Measurements from ENCODE around the gene RLN1.
"Not testable (repeated sequence)": the region's sequence is repeated elsewhere in the genome, so short reads cannot be mapped to it uniquely, and the experiment has no call there.

The RLN1 gene

DNA sequence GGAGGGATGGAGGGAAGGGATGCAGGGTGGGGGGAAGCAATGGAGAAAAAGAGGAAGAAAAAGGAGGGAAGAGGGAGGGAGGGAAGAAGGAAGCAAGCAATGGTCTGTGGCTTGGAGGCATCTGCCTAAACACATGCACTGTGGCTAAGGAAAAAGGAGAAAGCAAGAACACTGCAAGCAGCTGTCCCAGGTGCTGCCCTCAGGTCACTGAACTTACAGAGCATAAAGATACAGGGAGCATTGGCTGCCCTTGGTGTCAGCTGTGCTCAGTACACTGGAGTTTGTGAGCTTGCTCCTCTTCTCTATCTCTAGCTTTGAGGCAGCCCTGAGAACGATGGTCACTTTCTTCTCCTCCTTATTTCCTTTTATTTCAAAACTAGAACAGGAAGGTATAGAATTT lies 18.1 kb downstream of the RLN1 start:
- not testable (repeated sequence) for H3K27ac ChIP-seq (ENCODE audit: low read depth in 2 of 2, low read length in 2 of 2); H3K4me3 ChIP-seq (ENCODE audit: low read length in 2 of 2); H3K27me3 ChIP-seq (ENCODE audit: control insufficient read depth in 2 of 2, insufficient read depth in 2 of 2, low read length in 2 of 2); H3K9ac ChIP-seq (ENCODE audit: low read depth in 1 of 2, low read length in 2 of 2); H3K4me1 ChIP-seq (ENCODE audit: control insufficient read depth in 2 of 2, insufficient read depth in 2 of 2, low read length in 2 of 2); H3K9me3 ChIP-seq (ENCODE audit: control insufficient read depth in 2 of 2, low read length in 2 of 2); H3K36me3 ChIP-seq (ENCODE audit: control insufficient read depth in 2 of 2, insufficient read depth in 2 of 2, low read length in 2 of 2)

DNA sequence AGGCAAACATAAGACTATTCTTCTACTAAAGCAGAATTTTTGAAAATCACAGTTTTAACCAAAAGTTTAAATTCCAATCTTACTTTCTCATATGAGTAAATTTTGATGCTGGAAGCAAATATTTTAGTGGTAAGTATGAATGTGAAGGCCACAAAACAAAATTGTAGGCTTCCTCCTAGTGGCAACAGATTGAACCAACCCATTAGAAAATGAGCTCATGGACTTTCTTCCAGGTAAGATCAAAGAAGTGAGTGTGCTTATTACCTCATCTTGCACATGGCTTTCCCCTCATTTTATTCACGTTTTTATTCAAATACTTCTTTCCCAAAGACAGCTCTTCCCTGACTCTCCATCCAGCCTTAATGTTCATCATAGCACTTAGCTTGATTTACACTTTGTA lies 18.6 kb downstream of the RLN1 start:
- H3K27ac ChIP-seq (ENCODE audit: low read depth in 2 of 2, low read length in 2 of 2), result no peak overlapping the region
- no peaks in the 10 kb centered on the region for H3K27me3 ChIP-seq (ENCODE audit: control insufficient read depth in 2 of 2, insufficient read depth in 2 of 2, low read length in 2 of 2)
- H3K36me3 ChIP-seq (ENCODE audit: control insufficient read depth in 2 of 2, insufficient read depth in 2 of 2, low read length in 2 of 2), result no peaks in the 10 kb centered on the region
- peaks cover 0 to under 1% of the 10 kb centered on the region in 2 donors for H3K9me3 ChIP-seq (ENCODE audit: control insufficient read depth in 2 of 2, low read length in 2 of 2)
- H3K4me1 ChIP-seq (ENCODE audit: control insufficient read depth in 2 of 2, insufficient read depth in 2 of 2, low read length in 2 of 2), result no peaks in the 10 kb centered on the region
- no peak overlapping the region for H3K9ac ChIP-seq (ENCODE audit: low read depth in 1 of 2, low read length in 2 of 2)
- no peak overlapping the region for H3K4me3 ChIP-seq (ENCODE audit: low read length in 2 of 2)

DNA sequence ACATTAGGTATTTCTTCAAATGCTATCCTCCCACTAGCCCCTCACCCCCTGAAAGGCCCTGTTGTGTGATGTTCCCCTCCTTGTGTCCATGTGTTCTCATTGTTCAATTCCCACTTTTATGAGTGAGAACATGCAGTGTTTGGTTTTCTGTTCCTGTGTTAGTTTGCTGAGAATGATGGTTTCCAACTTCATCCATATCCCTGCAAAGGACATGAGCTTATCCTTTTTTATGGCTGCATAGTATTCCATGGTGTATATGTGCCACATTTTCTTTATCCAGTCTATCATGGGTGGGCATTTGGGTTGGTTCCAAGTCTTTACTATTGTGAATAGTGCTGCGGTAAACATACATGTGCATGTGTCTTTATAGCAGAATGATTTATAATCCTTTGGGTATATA lies 23.3 kb downstream of the RLN1 start:
- H3K9ac ChIP-seq (ENCODE audit: low read depth in 1 of 2, low read length in 2 of 2); H3K36me3 ChIP-seq (ENCODE audit: control insufficient read depth in 2 of 2, insufficient read depth in 2 of 2, low read length in 2 of 2); H3K9me3 ChIP-seq (ENCODE audit: control insufficient read depth in 2 of 2, low read length in 2 of 2); H3K4me1 ChIP-seq (ENCODE audit: control insufficient read depth in 2 of 2, insufficient read depth in 2 of 2, low read length in 2 of 2); H3K4me3 ChIP-seq (ENCODE audit: low read length in 2 of 2); H3K27me3 ChIP-seq (ENCODE audit: control insufficient read depth in 2 of 2, insufficient read depth in 2 of 2, low read length in 2 of 2); H3K27ac ChIP-seq (ENCODE audit: low read depth in 2 of 2, low read length in 2 of 2): not testable (repeated sequence)

DNA sequence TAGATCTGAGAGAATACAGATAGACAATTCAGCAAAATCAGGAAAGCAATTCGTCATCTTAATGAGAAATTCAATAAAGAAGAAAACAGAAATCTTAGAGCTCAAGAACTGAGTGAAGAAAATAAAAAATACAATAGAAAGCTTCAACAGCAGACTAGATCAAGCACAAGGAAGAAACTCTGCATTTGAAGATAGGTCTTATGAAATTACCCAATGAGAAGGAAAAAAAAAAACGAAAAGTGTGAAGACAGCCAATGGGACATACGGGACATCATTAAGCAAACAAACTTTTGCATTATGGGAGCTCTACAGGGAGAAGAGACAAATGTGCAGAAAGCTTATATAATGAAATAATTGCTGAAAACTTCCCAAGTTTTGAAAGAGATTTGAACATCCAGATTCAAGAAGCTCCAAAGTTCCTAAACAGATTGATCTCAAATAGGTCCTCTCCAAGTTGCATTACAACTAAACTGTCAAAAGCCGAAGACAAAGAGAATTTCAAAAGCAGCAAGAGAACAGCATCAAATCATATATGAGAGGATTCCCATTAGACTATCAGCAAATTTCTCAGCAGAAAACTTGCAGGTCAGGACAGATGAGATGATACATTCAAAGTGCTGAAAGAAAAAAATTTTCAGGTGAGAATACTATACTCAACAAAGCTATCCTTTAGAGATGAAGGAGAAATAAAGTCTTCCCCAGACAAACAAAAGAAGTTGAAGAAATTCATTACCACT lies 24.3 kb downstream of the RLN1 start:
- Histone ChIP-seq H3K36me3 (ENCODE audit: control insufficient read depth in 2 of 2, insufficient read depth in 2 of 2, low read length in 2 of 2) (no peaks in the 10 kb centered on the region), H3K9me3 (ENCODE audit: control insufficient read depth in 2 of 2, low read length in 2 of 2) (peaks cover 0 to 5% of the 10 kb centered on the region in 2 donors), H3K4me3 (ENCODE audit: low read length in 2 of 2) (no peak overlapping the region), H3K9ac (ENCODE audit: low read depth in 1 of 2, low read length in 2 of 2) (no peak overlapping the region), H3K4me1 (ENCODE audit: control insufficient read depth in 2 of 2, insufficient read depth in 2 of 2, low read length in 2 of 2) (no peaks in the 10 kb centered on the region), H3K27me3 (ENCODE audit: control insufficient read depth in 2 of 2, insufficient read depth in 2 of 2, low read length in 2 of 2) (no peaks in the 10 kb centered on the region), H3K27ac (ENCODE audit: low read depth in 2 of 2, low read length in 2 of 2) (no peak overlapping the region)

DNA sequence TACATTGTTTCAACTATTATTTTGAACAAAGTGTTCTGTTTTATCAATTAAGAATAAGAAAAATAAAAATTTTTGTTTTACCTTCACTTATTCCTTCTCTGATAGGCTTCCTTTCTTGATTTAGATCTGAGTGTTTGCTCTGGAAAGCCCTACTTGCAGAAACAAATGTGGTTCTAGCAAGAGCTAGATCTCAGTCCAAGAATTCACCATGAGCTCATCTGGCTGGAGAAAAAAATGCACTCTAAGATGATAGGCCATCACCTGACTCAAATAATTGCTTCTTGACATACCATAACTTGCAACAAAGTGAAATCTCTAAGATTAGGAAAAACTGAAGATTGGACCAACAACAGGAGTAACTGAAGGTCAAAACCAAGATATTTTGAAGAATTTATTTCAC lies 28.8 kb downstream of the RLN1 start:
- peaks cover 0 to 5% of the 10 kb centered on the region in 2 donors for H3K27me3 ChIP-seq (ENCODE audit: control insufficient read depth in 2 of 2, insufficient read depth in 2 of 2, low read length in 2 of 2)
- peaks cover 0 to 3% of the 10 kb centered on the region in 2 donors for H3K9me3 ChIP-seq (ENCODE audit: control insufficient read depth in 2 of 2, low read length in 2 of 2)

DNA sequence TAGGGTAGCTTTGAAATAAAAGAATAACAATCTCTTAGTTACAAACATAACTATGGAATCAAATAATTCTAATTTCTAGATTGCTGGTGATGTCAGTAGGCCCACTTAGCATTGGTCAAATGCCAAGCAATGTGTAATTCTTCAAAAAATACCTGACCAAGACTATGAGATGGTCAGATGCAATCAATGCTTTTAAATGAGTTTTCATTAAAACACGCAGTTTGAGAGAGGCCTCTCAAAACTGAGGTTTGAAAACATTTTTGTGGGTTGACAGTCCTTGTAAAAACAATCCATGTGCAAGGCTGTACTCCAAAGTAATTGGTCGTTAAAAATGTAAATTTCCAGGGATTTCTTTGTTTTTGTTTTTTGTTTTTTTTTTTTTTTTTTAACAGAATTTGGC lies 33.9 kb downstream of the RLN1 start:
- H3K9ac ChIP-seq (ENCODE audit: low read depth in 1 of 2, low read length in 2 of 2), result no peak overlapping the region
- H3K36me3 ChIP-seq (ENCODE audit: control insufficient read depth in 2 of 2, insufficient read depth in 2 of 2, low read length in 2 of 2), result no peaks in the 10 kb centered on the region
- H3K27ac ChIP-seq (ENCODE audit: low read depth in 2 of 2, low read length in 2 of 2), result no peak overlapping the region
- H3K9me3 ChIP-seq (ENCODE audit: control insufficient read depth in 2 of 2, low read length in 2 of 2), result no peaks in the 10 kb centered on the region
- H3K4me3 ChIP-seq (ENCODE audit: low read length in 2 of 2), result no peak overlapping the region
- H3K27me3 ChIP-seq (ENCODE audit: control insufficient read depth in 2 of 2, insufficient read depth in 2 of 2, low read length in 2 of 2), result peaks cover 0 to 5% of the 10 kb centered on the region in 2 donors
- H3K4me1 ChIP-seq (ENCODE audit: control insufficient read depth in 2 of 2, insufficient read depth in 2 of 2, low read length in 2 of 2), result no peaks in the 10 kb centered on the region

More for the DNA sequence above, 28.8 kb downstream of the RLN1 start:
- H3K9ac ChIP-seq (ENCODE audit: low read depth in 1 of 2, low read length in 2 of 2), result no peak overlapping the region
- H3K27ac ChIP-seq (ENCODE audit: low read depth in 2 of 2, low read length in 2 of 2), result no peak overlapping the region
- H3K4me1 ChIP-seq (ENCODE audit: control insufficient read depth in 2 of 2, insufficient read depth in 2 of 2, low read length in 2 of 2), result no peaks in the 10 kb centered on the region
- no peak overlapping the region for H3K4me3 ChIP-seq (ENCODE audit: low read length in 2 of 2)
- H3K36me3 ChIP-seq (ENCODE audit: control insufficient read depth in 2 of 2, insufficient read depth in 2 of 2, low read length in 2 of 2), result no peaks in the 10 kb centered on the region

DNA sequence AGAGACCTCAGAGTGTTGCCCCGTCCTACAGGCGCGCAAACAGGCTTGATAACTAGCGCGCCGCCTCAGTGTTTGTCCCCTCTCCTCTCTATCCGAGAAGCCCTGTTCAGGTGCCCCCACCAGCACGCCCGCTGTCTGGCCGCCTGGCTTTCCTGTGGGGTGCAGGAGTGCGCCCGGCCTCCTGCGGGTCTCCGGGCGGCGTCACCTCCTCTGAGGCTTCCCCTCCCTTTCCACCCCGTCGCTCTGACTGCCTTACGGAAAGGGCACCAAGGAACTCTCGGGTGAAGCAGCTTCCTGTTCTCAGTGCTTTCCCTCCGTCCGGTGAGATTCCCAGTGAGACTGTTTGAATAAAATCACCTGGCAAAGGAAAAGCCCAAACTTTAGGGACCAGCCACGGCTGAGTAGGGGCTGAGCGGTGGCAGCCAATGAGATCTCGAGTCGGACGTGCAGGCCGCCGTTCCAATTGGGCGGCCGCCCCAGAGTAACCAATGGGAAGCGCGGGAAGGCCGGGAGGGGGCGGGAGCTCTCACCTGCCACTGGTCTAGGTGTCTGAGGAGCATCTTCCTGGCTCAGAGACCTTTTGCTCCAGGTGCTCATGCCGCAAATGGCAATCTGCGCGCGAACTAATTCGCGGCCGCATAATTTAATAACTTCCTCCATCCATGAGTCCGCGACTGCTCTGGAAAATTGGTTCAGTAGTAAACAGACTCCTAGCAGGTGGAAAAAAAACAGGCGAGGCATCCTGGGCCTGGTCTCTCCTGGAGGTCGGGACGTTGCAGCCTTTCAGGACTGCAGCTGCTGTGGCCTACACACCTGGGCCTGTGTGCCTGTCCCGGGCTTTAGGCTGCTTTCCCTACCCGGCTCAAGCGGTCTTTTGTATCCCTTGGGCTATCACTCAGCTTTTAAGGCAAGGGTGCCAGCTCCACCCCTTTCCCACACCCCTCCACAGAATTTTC lies 35.6 kb downstream of the RLN1 start, which contains the start of gene RLN2:
RLN2 (minus strand) TSS at position 877 of the 956 bp plus-strand sequence; CDS start at position 741, 136 bp downstream.
- H3K27ac ChIP-seq (ENCODE audit: low read depth in 2 of 2, low read length in 2 of 2); H3K36me3 ChIP-seq (ENCODE audit: control insufficient read depth in 2 of 2, insufficient read depth in 2 of 2, low read length in 2 of 2); H3K27me3 ChIP-seq (ENCODE audit: control insufficient read depth in 2 of 2, insufficient read depth in 2 of 2, low read length in 2 of 2); H3K4me1 ChIP-seq (ENCODE audit: control insufficient read depth in 2 of 2, insufficient read depth in 2 of 2, low read length in 2 of 2); H3K9ac ChIP-seq (ENCODE audit: low read depth in 1 of 2, low read length in 2 of 2); H3K9me3 ChIP-seq (ENCODE audit: control insufficient read depth in 2 of 2, low read length in 2 of 2): not testable (repeated sequence)
- peak within 1 kb of the TSS; percentile 34 to 50 for H3K4me3 ChIP-seq (ENCODE audit: low read length in 2 of 2)

DNA sequence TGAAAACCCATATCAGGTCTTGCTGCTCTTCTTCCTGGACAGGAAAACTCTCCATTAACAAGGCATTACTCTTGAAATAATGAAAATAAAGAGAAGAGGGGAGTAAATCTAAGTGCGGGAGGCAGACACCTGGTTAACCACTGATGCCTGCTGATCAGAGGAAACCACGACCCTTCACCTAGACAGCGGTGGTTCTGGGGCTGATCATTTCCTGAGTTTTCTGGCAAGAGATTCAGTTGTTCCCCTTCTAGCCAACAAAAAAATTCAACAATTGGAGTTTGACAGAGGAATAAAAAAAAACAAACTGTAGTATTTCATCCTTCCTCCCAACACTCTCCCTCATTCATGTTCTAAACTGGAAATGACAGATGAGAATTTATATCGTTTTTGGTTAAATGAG lies 38.1 kb downstream of the RLN1 start:
- Histone ChIP-seq H3K9me3 (ENCODE audit: control insufficient read depth in 2 of 2, low read length in 2 of 2) (no peaks in the 10 kb centered on the region), H3K27ac (ENCODE audit: low read depth in 2 of 2, low read length in 2 of 2) (no peak overlapping the region), H3K9ac (ENCODE audit: low read depth in 1 of 2, low read length in 2 of 2) (no peak overlapping the region), H3K27me3 (ENCODE audit: control insufficient read depth in 2 of 2, insufficient read depth in 2 of 2, low read length in 2 of 2) (no peaks in the 10 kb centered on the region), H3K36me3 (ENCODE audit: control insufficient read depth in 2 of 2, insufficient read depth in 2 of 2, low read length in 2 of 2) (no peaks in the 10 kb centered on the region), H3K4me1 (ENCODE audit: control insufficient read depth in 2 of 2, insufficient read depth in 2 of 2, low read length in 2 of 2) (no peaks in the 10 kb centered on the region), H3K4me3 (ENCODE audit: low read length in 2 of 2) (no peak overlapping the region)

DNA sequence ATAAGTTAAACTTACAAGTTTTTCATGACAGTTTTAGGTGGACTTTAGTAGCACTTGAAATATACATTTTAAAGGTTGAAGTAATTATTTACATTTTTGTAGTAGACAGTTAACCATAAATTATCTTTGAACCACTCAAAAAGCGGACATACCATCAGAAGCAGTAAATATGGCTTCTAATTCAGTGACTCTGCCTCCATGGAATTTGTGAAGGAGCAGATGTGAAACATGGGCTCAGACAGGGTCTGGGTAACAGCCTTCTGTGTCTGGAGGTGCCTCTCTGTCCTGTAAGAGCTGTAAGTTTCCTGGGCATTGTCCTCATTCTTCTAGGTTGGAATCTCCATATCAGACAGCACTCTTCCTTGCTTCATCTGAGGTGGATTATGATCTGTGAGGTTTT lies 47.5 kb downstream of the RLN1 start:
- Histone ChIP-seq H3K9me3 (ENCODE audit: control insufficient read depth in 2 of 2, low read length in 2 of 2) (no peaks in the 10 kb centered on the region), H3K4me1 (ENCODE audit: control insufficient read depth in 2 of 2, insufficient read depth in 2 of 2, low read length in 2 of 2) (no peaks in the 10 kb centered on the region), H3K9ac (ENCODE audit: low read depth in 1 of 2, low read length in 2 of 2) (no peak overlapping the region), H3K27ac (ENCODE audit: low read depth in 2 of 2, low read length in 2 of 2) (no peak overlapping the region), H3K4me3 (ENCODE audit: low read length in 2 of 2) (no peak overlapping the region), H3K36me3 (ENCODE audit: control insufficient read depth in 2 of 2, insufficient read depth in 2 of 2, low read length in 2 of 2) (no peaks in the 10 kb centered on the region), H3K27me3 (ENCODE audit: control insufficient read depth in 2 of 2, insufficient read depth in 2 of 2, low read length in 2 of 2) (no peaks in the 10 kb centered on the region)

DNA sequence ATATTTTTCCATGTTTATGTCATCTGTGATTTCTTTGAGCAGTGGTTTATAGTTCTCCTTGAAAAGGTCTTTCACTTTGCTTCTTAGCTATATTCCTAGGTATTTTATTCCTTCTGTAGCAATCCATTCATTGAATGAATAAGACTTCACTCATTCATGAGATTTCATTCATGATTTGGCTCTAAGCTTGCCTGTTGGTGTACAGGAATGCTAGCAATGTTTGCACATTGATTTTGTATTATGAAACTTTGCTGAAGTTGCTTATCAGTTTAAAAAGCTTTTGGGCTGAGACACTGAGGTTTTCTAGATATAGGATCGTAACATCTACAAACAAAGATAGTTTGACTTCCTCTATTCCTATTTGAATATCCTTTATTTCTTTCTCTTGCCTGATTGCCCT lies 51.1 kb downstream of the RLN1 start:
- Histone ChIP-seq H3K36me3 (ENCODE audit: control insufficient read depth in 2 of 2, insufficient read depth in 2 of 2, low read length in 2 of 2) (no peaks in the 10 kb centered on the region), H3K4me3 (ENCODE audit: low read length in 2 of 2) (no peak overlapping the region), H3K27me3 (ENCODE audit: control insufficient read depth in 2 of 2, insufficient read depth in 2 of 2, low read length in 2 of 2) (no peaks in the 10 kb centered on the region), H3K27ac (ENCODE audit: low read depth in 2 of 2, low read length in 2 of 2) (no peak overlapping the region), H3K9ac (ENCODE audit: low read depth in 1 of 2, low read length in 2 of 2) (no peak overlapping the region), H3K4me1 (ENCODE audit: control insufficient read depth in 2 of 2, insufficient read depth in 2 of 2, low read length in 2 of 2) (no peaks in the 10 kb centered on the region), H3K9me3 (ENCODE audit: control insufficient read depth in 2 of 2, low read length in 2 of 2) (no peaks in the 10 kb centered on the region)
